Mesodermal cell (in vitro differentiated cells): ENCODE data around the gene SLF2.

Source experiments
- H3K27ac ChIP-seq: 2 replicates; pipeline ENCODE4 v1.7.0; 2013; ENCODE audit warnings: mild to moderate bottlenecking, low read depth, low read length, moderate library complexity; ENCODE audit not compliant: severe bottlenecking
- H3K36me3 ChIP-seq: 2 replicates; pipeline ENCODE4 v1.7.1; 2013; ENCODE audit warnings: mild to moderate bottlenecking, low read length, moderate library complexity; ENCODE audit not compliant: control insufficient read depth, insufficient read depth
- H3K4me1 ChIP-seq: one replicate; pipeline ENCODE4 v1.7.1; 2013; ENCODE audit warnings: mild to moderate bottlenecking, low read length; ENCODE audit not compliant: insufficient read depth, control insufficient read depth, poor library complexity, severe bottlenecking
- H3K4me3 ChIP-seq: 2 replicates; pipeline ENCODE4 v1.7.0; 2013; ENCODE audit warnings: low read length, control low read depth, mild to moderate bottlenecking; ENCODE audit not compliant: insufficient read depth, poor library complexity, severe bottlenecking; ENCODE audit errors: extremely low read depth
- H3K9me3 ChIP-seq: 2 replicates; pipeline ENCODE4 v1.7.1; 2013; ENCODE audit warnings: mild to moderate bottlenecking, low read length, moderate library complexity; ENCODE audit not compliant: control insufficient read depth
- WGBS, 2 experiments: methylation state at CpG; one replicate each; pipeline ENCODE4 v1.1.5; 2013; ENCODE audit warnings: missing lambda C conversion rate in 2 of 2; ENCODE audit not compliant: insufficient coverage in 2 of 2; 5-methylcytosine and 5-hydroxymethylcytosine counted together

SLF2 gene

GRCh38 chr10:100993986-100994708, 81.4 kb downstream of the SLF2 start:
- H3K27ac ChIP-seq = no peak overlapping the region
- no peak overlapping the region for H3K4me3 ChIP-seq
- 70 to 76% methylated on average over 8 to 10 of the region's 10 CpGs for WGBS, 2 experiments
- H3K4me1 ChIP-seq = peaks cover 24% of the 10 kb centered on the region
- no peaks in the 10 kb centered on the region for H3K9me3 ChIP-seq
- peaks cover 39% of the 10 kb centered on the region for H3K36me3 ChIP-seq

GRCh38 chr10:100995181-100995580, 82.4 kb downstream of the SLF2 start:
- Histone ChIP-seq H3K4me3 (no peak overlapping the region), H3K36me3 (peaks cover 28% of the 10 kb centered on the region), H3K9me3 (no peaks in the 10 kb centered on the region), H3K27ac (peak overlapping the region; percentile 67), H3K4me1 (peaks cover 20% of the 10 kb centered on the region)
- 80 to 86% methylated on average over 4 of the region's 6 CpGs for WGBS, 2 experiments

GRCh38 chr10:100996678-100997359, 84.1 kb downstream of the SLF2 start:
- peaks cover 15% of the 10 kb centered on the region for H3K36me3 ChIP-seq
- H3K4me1 ChIP-seq = peaks cover 32% of the 10 kb centered on the region
- peak overlapping the region; percentile 80 for H3K4me3 ChIP-seq
- peak overlapping the region; percentile 96 for H3K27ac ChIP-seq
- WGBS, 2 experiments = 8 to 9% methylated on average over 18 to 25 of the region's 46 CpGs
- no peaks in the 10 kb centered on the region for H3K9me3 ChIP-seq

GRCh38 chr10:100997360-100998182, 84.8 kb downstream of the SLF2 start:
- H3K27ac ChIP-seq = peak overlapping the region; percentile 96
- H3K36me3 ChIP-seq = peaks cover 16% of the 10 kb centered on the region
- no peaks in the 10 kb centered on the region for H3K9me3 ChIP-seq
- peak overlapping the region; percentile 80 for H3K4me3 ChIP-seq
- 0% methylated on average over 57 to 59 of the region's 66 CpGs for WGBS, 2 experiments
- H3K4me1 ChIP-seq = peaks cover 36% of the 10 kb centered on the region

GRCh38 chr10:100998183-100998990, 85.6 kb downstream of the SLF2 start:
- Histone ChIP-seq H3K4me3 (peak overlapping the region; percentile 80), H3K27ac (peak overlapping the region; percentile 96), H3K4me1 (peaks cover 36% of the 10 kb centered on the region), H3K36me3 (peaks cover 19% of the 10 kb centered on the region), H3K9me3 (no peaks in the 10 kb centered on the region)
- WGBS, 2 experiments = 8 to 13% methylated on average over 11 to 20 of the region's 25 CpGs

- H3K27ac ChIP-seq = peak overlapping the region; percentile 96
- peaks cover 20% of the 10 kb centered on the region for H3K36me3 ChIP-seq
- no peaks in the 10 kb centered on the region for H3K9me3 ChIP-seq
- WGBS, 2 experiments = 1 to 2% methylated on average over 34 to 52 of the region's 83 CpGs
- peak overlapping the region; percentile 80 for H3K4me3 ChIP-seq
- peaks cover 36% of the 10 kb centered on the region for H3K4me1 ChIP-seq
These were observed 86.4 kb downstream of the SLF2 start for GRCh38 chr10:100998991-100999741.

GRCh38 chr10:100999742-101000126, 87.0 kb downstream of the SLF2 start, which contains the start of gene LZTS2:
LZTS2 (plus strand) TSS chr10:100999808; CDS start chr10:101002539, 2,731 bp downstream.
- WGBS, 2 experiments = 0 to 1% methylated on average over 16 to 23 of the region's 44 CpGs
- peaks cover 36% of the 10 kb centered on the region for H3K4me1 ChIP-seq
- H3K9me3 ChIP-seq = no peaks in the 10 kb centered on the region
- peak within 1 kb of the TSS; percentile 96 for H3K27ac ChIP-seq
- peaks cover 26% of the 10 kb centered on the region for H3K36me3 ChIP-seq
- peak within 1 kb of the TSS; percentile 80 for H3K4me3 ChIP-seq

GRCh38 chr10:101000127-101000914, 87.6 kb downstream of the SLF2 start:
- H3K4me1 ChIP-seq = peaks cover 32% of the 10 kb centered on the region
- peak overlapping the region; percentile 66 for H3K27ac ChIP-seq
- WGBS, 2 experiments = 9 to 12% methylated on average over 9 to 13 of the region's 19 CpGs
- H3K4me3 ChIP-seq = peak overlapping the region; percentile 80
- H3K9me3 ChIP-seq = no peaks in the 10 kb centered on the region
- H3K36me3 ChIP-seq = peaks cover 31% of the 10 kb centered on the region
